GM18505 (cell line): Measurements from ENCODE around the gene BECN2.

ENCODE experiments used
- ATAC-seq: cut with Tn5 transposase; IDR thresholded peaks from one replicate; pipeline ENCODE4 v1.9.1; 2021; ENCODE audit not compliant: unreplicated experiment
- POLR2A ChIP-seq: IDR thresholded peaks from 4 replicates; pipeline ENCODE4 v1.6.1; 2011; ENCODE audit warnings: borderline replicate concordance; ENCODE audit not compliant: insufficient read depth, insufficient read length; ENCODE audit errors: extremely low read depth

Gene BECN2, protein sequence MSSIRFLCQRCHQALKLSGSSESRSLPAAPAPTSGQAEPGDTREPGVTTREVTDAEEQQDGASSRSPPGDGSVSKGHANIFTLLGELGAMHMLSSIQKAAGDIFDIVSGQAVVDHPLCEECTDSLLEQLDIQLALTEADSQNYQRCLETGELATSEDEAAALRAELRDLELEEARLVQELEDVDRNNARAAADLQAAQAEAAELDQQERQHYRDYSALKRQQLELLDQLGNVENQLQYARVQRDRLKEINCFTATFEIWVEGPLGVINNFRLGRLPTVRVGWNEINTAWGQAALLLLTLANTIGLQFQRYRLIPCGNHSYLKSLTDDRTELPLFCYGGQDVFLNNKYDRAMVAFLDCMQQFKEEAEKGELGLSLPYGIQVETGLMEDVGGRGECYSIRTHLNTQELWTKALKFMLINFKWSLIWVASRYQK

DNA sequence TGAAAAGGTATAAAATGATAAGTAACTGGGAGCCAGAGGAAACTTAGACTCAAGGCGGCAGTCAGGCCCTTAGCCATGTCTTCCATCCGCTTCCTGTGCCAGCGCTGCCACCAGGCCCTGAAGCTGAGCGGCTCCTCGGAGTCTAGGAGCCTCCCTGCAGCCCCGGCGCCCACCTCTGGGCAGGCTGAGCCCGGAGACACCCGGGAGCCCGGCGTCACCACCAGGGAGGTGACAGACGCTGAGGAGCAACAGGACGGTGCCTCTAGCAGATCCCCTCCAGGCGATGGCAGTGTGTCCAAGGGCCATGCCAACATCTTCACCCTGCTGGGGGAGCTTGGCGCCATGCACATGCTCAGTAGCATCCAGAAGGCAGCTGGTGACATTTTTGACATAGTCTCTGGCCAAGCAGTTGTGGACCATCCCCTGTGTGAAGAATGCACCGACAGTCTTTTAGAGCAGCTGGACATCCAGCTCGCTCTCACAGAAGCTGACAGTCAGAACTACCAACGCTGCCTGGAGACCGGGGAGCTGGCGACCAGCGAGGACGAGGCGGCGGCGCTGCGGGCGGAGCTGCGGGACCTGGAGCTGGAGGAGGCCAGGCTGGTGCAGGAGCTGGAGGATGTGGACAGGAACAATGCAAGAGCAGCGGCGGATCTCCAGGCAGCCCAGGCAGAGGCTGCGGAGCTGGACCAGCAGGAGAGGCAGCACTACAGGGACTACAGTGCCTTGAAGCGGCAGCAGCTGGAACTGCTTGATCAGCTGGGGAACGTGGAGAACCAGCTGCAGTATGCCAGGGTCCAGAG lies at the start of gene BECN2:
BECN2 (plus strand) TSS at position 76 of the 803 bp plus-strand sequence; CDS start at position 76, 0 bp downstream.
- TF ChIP-seq POLR2A: no peak
- ATAC-seq: no peak

DNA sequence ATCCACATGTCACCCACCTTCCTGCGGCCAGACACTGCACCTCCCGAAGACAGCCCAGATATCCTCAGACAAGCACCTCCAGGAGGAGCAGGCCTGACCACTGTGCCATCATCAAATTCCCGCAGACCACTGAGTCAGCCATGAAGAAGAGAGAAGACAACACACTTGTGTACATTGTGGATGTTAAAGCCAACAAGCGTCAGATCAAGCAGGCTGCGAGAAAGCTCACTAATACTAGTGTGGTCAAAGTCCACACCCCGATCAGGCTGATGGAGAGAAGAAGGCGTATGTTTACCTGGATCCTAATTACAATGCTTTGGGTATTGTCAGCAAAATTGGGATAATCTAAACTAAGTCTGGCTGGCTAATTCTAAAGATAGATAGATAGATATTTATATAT lies 41.4 kb upstream of the BECN2 start:
- no peak for ATAC-seq

DNA sequence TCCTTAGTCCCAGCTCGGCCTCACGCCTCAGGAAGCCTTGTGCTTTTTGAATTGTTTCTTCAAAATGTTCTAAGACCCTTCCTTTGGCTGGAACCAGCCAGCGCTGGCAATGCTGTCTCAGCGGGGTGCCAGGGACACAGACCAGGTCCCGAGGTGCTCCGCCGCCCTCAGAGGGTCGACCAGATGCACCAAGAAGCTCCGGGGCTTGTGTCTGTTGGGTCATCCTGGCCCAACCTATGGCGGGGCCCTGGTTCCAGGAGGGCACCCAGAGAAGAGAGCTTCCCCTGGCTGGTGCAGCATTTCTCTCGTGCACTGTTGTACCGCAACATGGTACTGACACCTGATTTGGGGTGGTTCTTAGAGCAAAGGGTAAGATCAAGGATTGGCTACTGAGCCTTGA lies 40.1 kb upstream of the BECN2 start:
- no peak for ATAC-seq

More for the DNA sequence above, 41.4 kb upstream of the BECN2 start:
- TF ChIP-seq POLR2A: no peak

DNA sequence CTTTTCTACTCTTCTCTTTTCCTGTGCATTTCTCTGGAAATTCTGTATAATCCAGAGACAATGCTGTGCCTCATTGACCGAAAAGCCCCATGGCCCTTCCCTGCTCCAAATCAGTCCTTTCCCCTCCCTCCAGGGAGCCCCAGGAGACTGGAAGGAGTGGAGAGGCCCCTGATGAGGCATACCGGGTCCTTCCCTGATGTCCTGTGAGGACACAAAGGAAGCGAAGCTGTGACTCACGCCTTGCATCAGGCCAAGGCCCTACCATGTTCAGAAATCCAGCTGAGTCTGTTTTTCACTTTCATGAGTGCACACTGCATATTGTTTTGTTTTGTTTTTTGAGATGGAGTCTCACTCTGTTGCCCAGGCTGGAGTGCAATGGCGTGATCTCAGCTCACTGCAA lies 38.7 kb upstream of the BECN2 start:
- TF ChIP-seq POLR2A: no peak
- ATAC-seq: no peak

More for the DNA sequence above, 40.1 kb upstream of the BECN2 start:
- no peak for TF ChIP-seq POLR2A

DNA sequence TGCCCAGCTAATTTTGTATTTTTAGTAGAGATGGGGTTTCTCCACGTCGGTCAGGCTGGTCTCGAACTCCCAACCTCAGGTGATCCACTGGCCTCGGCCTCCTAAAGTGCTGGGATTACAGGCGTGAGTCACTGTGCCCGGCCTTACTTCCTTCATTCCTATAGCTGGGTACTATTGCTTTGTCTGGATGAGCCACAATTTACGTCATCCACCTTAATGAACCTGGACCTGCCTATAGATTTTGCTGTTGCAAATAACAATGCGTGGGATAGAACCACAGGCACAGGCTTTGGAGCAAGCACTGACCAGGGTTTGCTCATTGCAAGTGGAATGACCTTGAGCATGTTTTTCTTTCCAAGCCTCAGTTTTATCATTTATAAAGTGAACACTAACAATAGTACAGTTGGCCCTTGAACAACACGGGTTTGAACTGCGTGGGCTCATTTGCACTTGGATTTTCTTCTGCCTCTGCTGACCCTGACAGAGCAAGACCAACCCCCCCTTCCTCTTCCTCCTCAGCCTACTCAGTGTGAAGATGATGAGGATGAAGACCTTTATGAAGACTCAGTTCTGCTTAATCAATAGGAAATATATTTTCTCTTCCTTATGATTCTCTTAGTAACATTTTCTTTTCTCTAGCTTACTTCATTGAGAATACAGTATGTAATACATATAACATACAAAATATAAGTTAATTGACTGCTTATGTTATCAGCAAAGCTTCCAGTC lies 33.3 kb upstream of the BECN2 start:
- no peak for TF ChIP-seq POLR2A
- no peak for ATAC-seq

DNA sequence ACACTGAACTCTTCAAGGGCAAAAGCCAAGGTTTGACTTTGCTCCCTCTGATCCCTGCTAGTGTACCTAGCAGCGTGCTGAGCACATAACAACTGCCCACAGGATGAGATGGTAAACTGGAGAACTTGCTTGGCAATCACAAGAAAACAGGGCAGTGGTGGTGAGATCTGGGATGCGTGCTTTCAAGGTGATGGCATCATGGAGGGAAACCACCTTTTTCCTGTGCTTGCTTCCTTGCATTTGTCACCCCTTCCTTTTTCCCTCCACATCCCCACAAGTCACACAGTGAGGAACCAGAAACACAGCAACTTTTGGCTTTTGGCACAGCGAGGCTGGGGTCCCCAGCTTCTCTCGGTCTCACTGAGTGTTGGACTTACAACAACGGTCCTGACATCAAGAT lies 31.4 kb upstream of the BECN2 start:
- no peak for TF ChIP-seq POLR2A
- no peak for ATAC-seq

DNA sequence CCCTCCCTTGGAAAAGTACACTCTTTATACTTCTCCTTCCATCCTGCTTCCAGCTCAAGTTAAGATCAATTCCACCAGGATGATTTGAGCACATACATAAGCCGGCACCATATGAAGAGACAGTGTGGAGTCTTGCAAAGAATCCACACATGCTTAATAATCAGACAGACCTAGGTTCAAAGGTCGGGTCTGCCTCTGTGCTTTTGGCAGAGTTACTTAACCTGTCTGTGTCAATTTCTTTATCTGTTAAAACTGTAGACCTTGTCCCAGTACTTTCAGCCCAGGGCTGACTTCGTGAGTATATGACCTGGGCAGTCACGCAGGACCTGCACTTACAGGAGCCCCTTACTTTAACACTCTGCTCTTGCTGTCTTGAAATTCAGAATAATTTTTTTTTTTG lies 30.2 kb upstream of the BECN2 start:
- ATAC-seq: no peak
- TF ChIP-seq POLR2A: no peak

DNA sequence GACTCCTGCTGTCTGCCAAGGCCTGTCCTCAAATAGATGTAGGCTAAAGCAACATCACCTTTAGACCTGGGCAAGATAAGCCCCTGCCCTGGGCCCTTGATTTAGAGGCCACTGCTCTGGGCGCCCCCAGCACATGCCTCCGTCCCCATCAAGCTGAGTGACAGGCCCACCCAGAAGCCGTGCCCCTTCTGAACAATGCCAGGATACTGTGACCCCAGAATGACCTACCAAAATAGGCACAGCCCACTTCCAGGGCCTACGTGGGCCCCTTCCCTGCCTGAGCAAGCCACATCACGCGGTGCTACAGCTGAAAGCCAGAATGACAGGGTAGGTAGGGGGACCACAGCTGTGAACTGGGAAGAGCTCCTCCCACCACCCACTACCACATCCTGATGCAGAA lies 24.7 kb upstream of the BECN2 start:
- no peak for ATAC-seq
- no peak for TF ChIP-seq POLR2A

DNA sequence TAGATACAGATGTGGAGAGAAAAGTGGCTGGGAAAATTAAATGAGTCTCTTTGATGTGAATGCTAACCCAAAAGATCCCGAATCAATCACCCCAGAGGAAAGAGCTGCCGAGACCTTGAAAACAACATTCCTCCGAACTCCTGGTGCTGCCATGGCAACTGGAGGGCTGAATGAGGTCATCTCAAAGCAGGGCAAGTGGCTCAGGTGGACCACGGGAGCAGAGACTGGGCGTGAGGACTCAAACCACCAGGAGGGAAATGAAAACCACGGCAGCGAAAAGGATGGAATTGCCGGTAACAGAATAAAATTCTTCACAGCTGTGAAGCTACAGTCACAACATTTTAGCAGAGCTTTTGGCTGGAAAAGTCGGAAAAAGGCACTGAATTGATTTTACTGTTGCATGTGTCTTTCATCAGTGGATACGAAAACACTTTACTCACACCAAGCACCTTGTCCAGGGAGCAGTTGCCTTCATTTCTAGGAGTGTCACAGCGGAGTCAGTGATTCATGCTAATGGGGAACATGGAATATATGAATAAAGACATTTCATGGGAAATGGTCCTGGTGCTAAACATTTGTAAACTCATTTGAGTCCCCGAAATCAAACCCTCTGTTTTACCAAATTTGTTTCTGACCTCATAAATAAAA lies 23.2 kb upstream of the BECN2 start:
- TF ChIP-seq POLR2A: no peak
- no peak for ATAC-seq

DNA sequence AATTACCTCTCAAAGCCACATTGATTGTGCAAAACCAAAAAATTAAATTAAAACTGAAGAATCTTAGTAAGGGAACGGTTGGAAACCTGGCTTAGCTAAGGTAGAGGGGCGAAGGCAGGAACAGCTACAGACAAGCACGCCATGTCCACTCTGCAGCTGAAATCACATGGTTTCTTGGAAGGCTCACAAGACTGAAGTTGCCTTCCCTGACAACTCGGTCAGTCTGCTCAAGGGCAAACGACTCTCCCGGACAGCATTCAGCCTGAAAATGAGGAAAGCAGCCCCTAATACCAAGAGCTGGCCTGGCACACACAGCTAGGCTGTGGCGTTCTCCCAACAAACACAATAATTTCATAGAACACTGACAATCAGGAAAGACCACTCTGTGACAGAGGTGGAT lies 22.7 kb upstream of the BECN2 start:
- TF ChIP-seq POLR2A: no peak
- no peak for ATAC-seq

DNA sequence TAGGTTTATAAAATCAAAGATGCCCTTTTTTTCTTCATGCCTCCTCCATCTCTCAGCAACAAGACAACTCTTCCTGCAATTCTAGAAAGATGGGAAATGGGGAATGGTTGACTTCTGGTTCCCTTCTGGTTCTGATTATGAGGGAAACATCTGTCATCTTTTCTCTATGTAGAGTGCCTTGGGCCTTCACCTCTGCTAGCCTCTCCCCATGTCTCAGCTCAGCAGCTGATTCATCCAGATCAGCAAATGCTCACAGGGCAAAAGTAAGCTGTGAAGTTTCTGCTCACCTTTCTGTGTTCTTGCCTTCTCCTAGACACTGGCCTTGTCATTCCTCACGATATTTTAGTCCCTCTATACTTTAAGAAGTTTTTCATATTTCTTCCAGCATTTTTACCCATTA lies 17.8 kb upstream of the BECN2 start:
- no peak for ATAC-seq
- no peak for TF ChIP-seq POLR2A

DNA sequence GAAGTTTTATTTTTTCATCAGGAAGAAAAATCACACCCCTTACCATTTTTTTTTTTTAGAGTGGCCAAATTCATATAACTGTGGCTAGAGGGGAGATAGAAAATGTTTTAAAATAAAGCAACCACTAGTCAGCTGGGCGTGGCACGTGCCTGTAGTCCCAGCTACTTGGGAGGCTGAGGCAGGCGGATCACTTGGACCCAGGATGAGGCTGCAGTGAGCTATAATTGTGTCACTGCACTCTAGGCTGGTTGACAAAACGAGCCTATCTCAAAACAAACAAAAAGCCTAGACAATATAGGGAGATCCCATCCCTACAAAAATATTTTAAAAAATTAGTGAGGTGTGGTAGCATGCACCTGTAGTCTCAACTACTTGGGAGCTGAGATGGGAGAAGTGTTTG lies 14.8 kb upstream of the BECN2 start:
- ATAC-seq: no peak
- TF ChIP-seq POLR2A: no peak

DNA sequence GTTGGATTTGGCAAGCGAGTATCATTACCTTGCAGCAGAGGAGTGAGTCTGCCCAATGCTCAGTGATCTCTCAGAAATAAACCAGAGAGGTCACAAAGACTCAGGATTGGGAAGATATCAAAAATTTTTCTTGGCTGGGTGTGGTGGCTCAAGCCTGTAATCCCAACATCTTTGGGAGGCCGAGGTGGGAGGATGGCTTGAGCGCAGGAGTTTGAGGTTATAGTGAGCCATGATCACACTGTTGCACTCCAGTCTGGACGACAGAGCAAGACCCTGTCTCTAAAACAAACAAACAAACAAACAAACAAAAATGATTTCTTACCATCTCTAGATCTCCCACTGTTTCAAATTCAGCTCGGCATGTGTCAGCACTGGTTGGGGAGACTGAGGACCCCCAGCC lies 13.3 kb upstream of the BECN2 start:
- no peak for TF ChIP-seq POLR2A
- no peak for ATAC-seq
